ENCODE measurements around the gene ADAMTSL3. TPM values are rescaled to one million over a fixed set of nuclear protein-coding genes. Genes with fewer than 3 reads are reported as not detected.

Gene ADAMTSL3
- total RNA-seq, 3 donors from 2014 or later (not counting 1 experiment from before 2014, with no cell fraction given): 0.14 to 0.43 (median 0.25) TPM

GRCh38 chr15:83983634-83984458 is 329.9 kb downstream of the ADAMTSL3 start:
- 80% methylated on average over 2 of the region's 4 CpGs for WGBS (ENCODE audit: insufficient coverage)
- no peak for TF ChIP-seq CTCF (IDR thresholded peaks at IDR 0.05)
- Histone ChIP-seq H3K36me3 (ENCODE audit: control insufficient read depth, insufficient read depth, low read length) (no peaks in the 10 kb centered on the region), H3K4me1 (ENCODE audit: control insufficient read depth, insufficient read depth, low read length) (no peaks in the 10 kb centered on the region), H3K27ac (ENCODE audit: low read length) (no peak overlapping the region), H3K9me3 (ENCODE audit: control insufficient read depth, insufficient read depth, low read length) (no peaks in the 10 kb centered on the region), H3K4me3 (ENCODE audit: low read length) (no peak overlapping the region), H3K27me3 (ENCODE audit: control insufficient read depth, insufficient read depth, low read length) (no peaks in the 10 kb centered on the region)
- Mint-ChIP-seq H3K27ac (no peak overlapping the region), H3K9me3 (no peaks in the 10 kb centered on the region), H3K4me1 (no peaks in the 10 kb centered on the region), H3K36me3 (no peaks in the 10 kb centered on the region), H3K27me3 (ENCODE audit: low read depth in 2 of 2) (no peaks in the 10 kb centered on the region), H3K4me3 (no peak overlapping the region)
- no peak for ATAC-seq
- intact Hi-C loops (cut with micrococcal nuclease): no loop called here
- no peak for DNase-seq

GRCh38 chr15:83984601-83985000 is 330.7 kb downstream of the ADAMTSL3 start:
- no peak overlapping the region for H3K4me3 Mint-ChIP-seq
- no peak for ATAC-seq
- no peaks in the 10 kb centered on the region for H3K27me3 Mint-ChIP-seq (ENCODE audit: low read depth in 2 of 2)
- H3K27ac ChIP-seq (ENCODE audit: low read length): no peak overlapping the region
- H3K27me3 ChIP-seq (ENCODE audit: control insufficient read depth, insufficient read depth, low read length): no peaks in the 10 kb centered on the region
- H3K9me3 Mint-ChIP-seq: no peaks in the 10 kb centered on the region
- H3K4me1 Mint-ChIP-seq: no peaks in the 10 kb centered on the region
- H3K9me3 ChIP-seq (ENCODE audit: control insufficient read depth, insufficient read depth, low read length): no peaks in the 10 kb centered on the region
- TF ChIP-seq CTCF (IDR thresholded peaks at IDR 0.05): no peak
- no peak for DNase-seq
- intact Hi-C loops (cut with micrococcal nuclease): no loop called here
- H3K4me1 ChIP-seq (ENCODE audit: control insufficient read depth, insufficient read depth, low read length): no peaks in the 10 kb centered on the region
- no peaks in the 10 kb centered on the region for H3K36me3 Mint-ChIP-seq
- no peak overlapping the region for H3K4me3 ChIP-seq (ENCODE audit: low read length)
- no peaks in the 10 kb centered on the region for H3K36me3 ChIP-seq (ENCODE audit: control insufficient read depth, insufficient read depth, low read length)
- H3K27ac Mint-ChIP-seq: no peak overlapping the region

GRCh38 chr15:83991163-83991562 is 337.2 kb downstream of the ADAMTSL3 start:
- Histone ChIP-seq H3K4me1 (ENCODE audit: control insufficient read depth, insufficient read depth, low read length) (no peaks in the 10 kb centered on the region), H3K4me3 (ENCODE audit: low read length) (no peak overlapping the region), H3K9me3 (ENCODE audit: control insufficient read depth, insufficient read depth, low read length) (no peaks in the 10 kb centered on the region), H3K27ac (ENCODE audit: low read length) (no peak overlapping the region), H3K27me3 (ENCODE audit: control insufficient read depth, insufficient read depth, low read length) (no peaks in the 10 kb centered on the region), H3K36me3 (ENCODE audit: control insufficient read depth, insufficient read depth, low read length) (no peaks in the 10 kb centered on the region)
- ATAC-seq (no peak), DNase-seq (no peak)
- WGBS (ENCODE audit: insufficient coverage): 81% methylated on average over 5 of the region's 5 CpGs
- no peaks in the 10 kb centered on the region for H3K4me1 Mint-ChIP-seq
- H3K27me3 Mint-ChIP-seq (ENCODE audit: low read depth in 2 of 2): peaks cover 0 to 2% of the 10 kb centered on the region in 2 donors
- H3K27ac Mint-ChIP-seq: no peak overlapping the region
- no peak overlapping the region for H3K4me3 Mint-ChIP-seq
- no peak for TF ChIP-seq CTCF (IDR thresholded peaks at IDR 0.05)
- no peaks in the 10 kb centered on the region for H3K36me3 Mint-ChIP-seq
- no peaks in the 10 kb centered on the region for H3K9me3 Mint-ChIP-seq
- intact Hi-C loops (cut with micrococcal nuclease): no loop called here
